ENCODE data around the gene RUSC2. TPM values are rescaled to one million over a fixed set of nuclear protein-coding genes. Genes with fewer than 3 reads are reported as not detected.

Gene RUSC2
- total and polyA plus RNA-seq, 2 of the 13 experiments (the other 11 are each of a cell fraction or from before 2014, with no cell fraction given): 2.8 to 3.3 TPM

DNA sequence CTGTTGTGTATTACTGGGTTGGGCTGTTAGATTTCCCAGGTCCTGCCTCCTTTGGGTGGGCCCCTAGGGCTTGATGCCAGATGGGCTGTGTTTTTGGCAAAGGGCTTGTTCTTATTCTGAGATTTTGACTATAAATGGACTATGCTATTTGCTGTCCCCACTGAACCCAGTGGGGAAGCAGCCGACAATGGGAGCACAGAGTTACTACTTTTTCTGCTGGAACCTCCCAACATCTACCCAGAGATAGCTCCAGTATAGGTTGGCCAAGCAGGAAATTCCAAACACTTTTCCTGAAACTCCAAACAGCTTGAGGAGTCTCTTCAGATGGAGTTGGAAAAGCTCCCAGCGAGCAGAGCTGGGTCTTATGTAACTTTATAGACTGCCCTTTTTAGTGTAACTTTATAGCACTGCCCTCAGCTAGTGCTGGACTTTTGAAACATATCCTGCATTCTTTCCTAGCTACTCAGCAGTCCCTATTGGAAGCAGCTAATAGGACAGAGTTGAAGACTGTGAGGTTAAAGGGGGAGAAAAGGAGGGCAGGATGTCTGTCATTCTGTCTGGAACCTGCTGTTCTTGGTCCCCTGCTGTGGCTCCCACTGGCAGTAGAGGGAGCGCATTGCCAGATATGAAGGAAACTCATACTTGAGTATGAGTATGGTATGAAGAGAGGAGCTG lies 21.0 kb downstream of the RUSC2 start (continued):
- TF ChIP-seq, protein P1, sequence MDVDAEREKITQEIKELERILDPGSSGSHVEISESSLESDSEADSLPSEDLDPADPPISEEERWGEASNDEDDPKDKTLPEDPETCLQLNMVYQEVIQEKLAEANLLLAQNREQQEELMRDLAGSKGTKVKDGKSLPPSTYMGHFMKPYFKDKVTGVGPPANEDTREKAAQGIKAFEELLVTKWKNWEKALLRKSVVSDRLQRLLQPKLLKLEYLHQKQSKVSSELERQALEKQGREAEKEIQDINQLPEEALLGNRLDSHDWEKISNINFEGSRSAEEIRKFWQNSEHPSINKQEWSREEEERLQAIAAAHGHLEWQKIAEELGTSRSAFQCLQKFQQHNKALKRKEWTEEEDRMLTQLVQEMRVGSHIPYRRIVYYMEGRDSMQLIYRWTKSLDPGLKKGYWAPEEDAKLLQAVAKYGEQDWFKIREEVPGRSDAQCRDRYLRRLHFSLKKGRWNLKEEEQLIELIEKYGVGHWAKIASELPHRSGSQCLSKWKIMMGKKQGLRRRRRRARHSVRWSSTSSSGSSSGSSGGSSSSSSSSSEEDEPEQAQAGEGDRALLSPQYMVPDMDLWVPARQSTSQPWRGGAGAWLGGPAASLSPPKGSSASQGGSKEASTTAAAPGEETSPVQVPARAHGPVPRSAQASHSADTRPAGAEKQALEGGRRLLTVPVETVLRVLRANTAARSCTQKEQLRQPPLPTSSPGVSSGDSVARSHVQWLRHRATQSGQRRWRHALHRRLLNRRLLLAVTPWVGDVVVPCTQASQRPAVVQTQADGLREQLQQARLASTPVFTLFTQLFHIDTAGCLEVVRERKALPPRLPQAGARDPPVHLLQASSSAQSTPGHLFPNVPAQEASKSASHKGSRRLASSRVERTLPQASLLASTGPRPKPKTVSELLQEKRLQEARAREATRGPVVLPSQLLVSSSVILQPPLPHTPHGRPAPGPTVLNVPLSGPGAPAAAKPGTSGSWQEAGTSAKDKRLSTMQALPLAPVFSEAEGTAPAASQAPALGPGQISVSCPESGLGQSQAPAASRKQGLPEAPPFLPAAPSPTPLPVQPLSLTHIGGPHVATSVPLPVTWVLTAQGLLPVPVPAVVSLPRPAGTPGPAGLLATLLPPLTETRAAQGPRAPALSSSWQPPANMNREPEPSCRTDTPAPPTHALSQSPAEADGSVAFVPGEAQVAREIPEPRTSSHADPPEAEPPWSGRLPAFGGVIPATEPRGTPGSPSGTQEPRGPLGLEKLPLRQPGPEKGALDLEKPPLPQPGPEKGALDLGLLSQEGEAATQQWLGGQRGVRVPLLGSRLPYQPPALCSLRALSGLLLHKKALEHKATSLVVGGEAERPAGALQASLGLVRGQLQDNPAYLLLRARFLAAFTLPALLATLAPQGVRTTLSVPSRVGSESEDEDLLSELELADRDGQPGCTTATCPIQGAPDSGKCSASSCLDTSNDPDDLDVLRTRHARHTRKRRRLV (CRISPR knock-in tag; IDR thresholded peaks at IDR 0.05): no peak
- TF ChIP-seq RFX1 (IDR thresholded peaks at IDR 0.05) (no peak), ZNF7 (CRISPR knock-in tag; IDR thresholded peaks at IDR 0.05) (no peak), SMYD3 (CRISPR knock-in tag; IDR thresholded peaks at IDR 0.05) (no peak), SP5 (CRISPR knock-in tag; IDR thresholded peaks at IDR 0.05; ENCODE audit: borderline replicate concordance, low read depth) (no peak; the same call in 1 of the 2 replicates), ZNF121 (CRISPR knock-in tag; IDR thresholded peaks at IDR 0.05) (no peak), POLR2AphosphoS5 (IDR thresholded peaks at IDR 0.05; ENCODE audit: low read depth, low read length) (no peak), ZBTB7A (CRISPR knock-in tag; IDR thresholded peaks at IDR 0.05) (no peak), ZNF282 (IDR thresholded peaks at IDR 0.05; ENCODE audit: partially characterized antibody) (no peak), SRF (IDR thresholded peaks at IDR 0.05; ENCODE audit: low read depth, low read length) (no peak), SMC3 (IDR thresholded peaks at IDR 0.05; ENCODE audit: low read length) (peak; percentile 40; the same call in 1 of the 2 replicates), SIX1 (CRISPR knock-in tag; IDR thresholded peaks at IDR 0.05; ENCODE audit: borderline replicate concordance) (peak; percentile 91; the same call in 1 of the 2 replicates), ZNF501 (CRISPR knock-in tag; IDR thresholded peaks at IDR 0.05) (0 out of 2 replicates have a peak, but pooled peaks have one; percentile 26), KDM3A (CRISPR knock-in tag; IDR thresholded peaks at IDR 0.05; ENCODE audit: low read depth) (no peak), ZNF567 (CRISPR knock-in tag; IDR thresholded peaks at IDR 0.05; ENCODE audit: borderline replicate concordance) (no peak), ZNF17 (CRISPR knock-in tag; IDR thresholded peaks at IDR 0.05) (no peak), ZNF24 (IDR thresholded peaks at IDR 0.05) (no peak), KLF12 (CRISPR knock-in tag; IDR thresholded peaks at IDR 0.05; ENCODE audit: borderline replicate concordance) (no peak), FIP1L1 (IDR thresholded peaks at IDR 0.05; ENCODE audit: borderline replicate concordance, insufficient read depth, low read depth, low read length) (no peak), TARDBP (CRISPR knock-in tag; IDR thresholded peaks at IDR 0.05) (no peak), ZNF20 (CRISPR knock-in tag; IDR thresholded peaks at IDR 0.05) (no peak), ZNF788 (CRISPR knock-in tag; IDR thresholded peaks at IDR 0.05; ENCODE audit: borderline replicate concordance) (no peak), ZSCAN25 (CRISPR knock-in tag; IDR thresholded peaks at IDR 0.05) (no peak)
- TF ChIP-seq, protein P2, sequence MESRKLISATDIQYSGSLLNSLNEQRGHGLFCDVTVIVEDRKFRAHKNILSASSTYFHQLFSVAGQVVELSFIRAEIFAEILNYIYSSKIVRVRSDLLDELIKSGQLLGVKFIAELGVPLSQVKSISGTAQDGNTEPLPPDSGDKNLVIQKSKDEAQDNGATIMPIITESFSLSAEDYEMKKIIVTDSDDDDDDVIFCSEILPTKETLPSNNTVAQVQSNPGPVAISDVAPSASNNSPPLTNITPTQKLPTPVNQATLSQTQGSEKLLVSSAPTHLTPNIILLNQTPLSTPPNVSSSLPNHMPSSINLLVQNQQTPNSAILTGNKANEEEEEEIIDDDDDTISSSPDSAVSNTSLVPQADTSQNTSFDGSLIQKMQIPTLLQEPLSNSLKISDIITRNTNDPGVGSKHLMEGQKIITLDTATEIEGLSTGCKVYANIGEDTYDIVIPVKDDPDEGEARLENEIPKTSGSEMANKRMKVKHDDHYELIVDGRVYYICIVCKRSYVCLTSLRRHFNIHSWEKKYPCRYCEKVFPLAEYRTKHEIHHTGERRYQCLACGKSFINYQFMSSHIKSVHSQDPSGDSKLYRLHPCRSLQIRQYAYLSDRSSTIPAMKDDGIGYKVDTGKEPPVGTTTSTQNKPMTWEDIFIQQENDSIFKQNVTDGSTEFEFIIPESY (CRISPR knock-in tag; IDR thresholded peaks at IDR 0.05): no peak
- TF ChIP-seq, protein P3, sequence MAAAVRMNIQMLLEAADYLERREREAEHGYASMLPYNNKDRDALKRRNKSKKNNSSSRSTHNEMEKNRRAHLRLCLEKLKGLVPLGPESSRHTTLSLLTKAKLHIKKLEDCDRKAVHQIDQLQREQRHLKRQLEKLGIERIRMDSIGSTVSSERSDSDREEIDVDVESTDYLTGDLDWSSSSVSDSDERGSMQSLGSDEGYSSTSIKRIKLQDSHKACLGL (CRISPR knock-in tag; IDR thresholded peaks at IDR 0.05): no peak
